Naive thymus-derived CD8-positive, alpha-beta T cell (primary cell): ENCODE data around the gene UIMC1. TPM values are rescaled to one million over a fixed set of nuclear protein-coding genes. Genes with fewer than 3 reads are reported as not detected.
A peak's percentile ranks its signal among the peaks of the same experiment; 100 is the strongest.

Source experiments
- ATAC-seq, 2 donors: fragments of 150-1000 bp; cut with Tn5 transposase in 1 of 2; sonication (Bioruptor Pico), chemical (Tn5 transposase) in 1 of 2; 1 replicate in 1 of 2; 2 replicates in 1 of 2; pipeline ENCODE4 v1.10.0; 2021; ENCODE audit warnings: mild to moderate bottlenecking in 2 of 2, moderate library complexity in 2 of 2
- POLR2A ChIA-PET: fragments of 350-600 bp; sonication (Branson Sonifier 250); formaldehyde crosslinking; loops from one replicate; lab custom pipeline; 2021; ENCODE audit warnings: antibody characterized with exemption; lab: Charles Lee
- DNase-seq, 10 donors: peaks; one replicate each; pipeline versions ENCODE4 v3.0.0 to v3.0.0-alpha.2; 2020 to 2022
- H3K27ac Mint-ChIP-seq, 10 donors: one replicate each; pipeline ENCODE4 v1.8.0; 2020 to 2022; ENCODE audit warnings: mild to moderate bottlenecking in 10 of 10, mixed read lengths in 10 of 10, moderate library complexity in 4 of 10, inconsistent platforms in 1 of 10
- H3K27me3 Mint-ChIP-seq, 5 donors: one replicate each; pipeline ENCODE4 v1.8.0; 2021 to 2022; ENCODE audit warnings: mixed read lengths in 5 of 5
- H3K36me3 Mint-ChIP-seq, 3 donors: one replicate each; pipeline ENCODE4 v1.8.0; 2020 to 2022; ENCODE audit warnings: mixed read lengths in 3 of 3, mild to moderate bottlenecking in 2 of 3, inconsistent platforms in 1 of 3
- H3K4me1 Mint-ChIP-seq, 4 donors: one replicate each; pipeline ENCODE4 v1.8.0; 2021 to 2022; ENCODE audit warnings: mixed read lengths in 4 of 4
- H3K4me3 Mint-ChIP-seq, 10 donors: one replicate each; pipeline ENCODE4 v1.8.0; 2020 to 2022; ENCODE audit warnings: mild to moderate bottlenecking in 10 of 10, mixed read lengths in 10 of 10, moderate library complexity in 6 of 10, inconsistent platforms in 1 of 10
- H3K9me3 Mint-ChIP-seq, 9 donors: one replicate each; pipeline ENCODE4 v1.8.0; 2020 to 2022; ENCODE audit warnings: mixed read lengths in 9 of 9, mild to moderate bottlenecking in 3 of 9, inconsistent platforms in 1 of 9, moderate library complexity in 1 of 9
- polyA plus RNA-seq, 3 donors: library from polyadenylated mRNA; unstranded; fragments of 300-500 nt; fragmentation: Illumina TruSeq; gene quantifications; one replicate each; pipeline ENCODE4 v1.2.3, GENCODE V29; 2021
- total RNA-seq, 8 experiments: library from RNA in 2 of 8; stranded (reverse) in 2 of 8; gene quantifications; one replicate each; pipeline ENCODE4 v1.2.3 and lab custom pipeline; 2021 to 2026

UIMC1 gene
- total and polyA plus RNA-seq, 5 experiments from 2014 or later: 15.4 to 70.0 (median 31.0) TPM

- peaks cover 5 to 86% (median 27%) of the 10 kb centered on the region in 3 donors for H3K36me3 Mint-ChIP-seq
- no peak overlapping the region for H3K27ac Mint-ChIP-seq
- H3K9me3 Mint-ChIP-seq: no peaks in the 10 kb centered on the region
- no peak overlapping the region for H3K4me3 Mint-ChIP-seq
- H3K27me3 Mint-ChIP-seq: no peaks in the 10 kb centered on the region
- peaks cover 0 to 7% (median 1%) of the 10 kb centered on the region in 4 donors for H3K4me1 Mint-ChIP-seq
- ATAC-seq (no peak), DNase-seq (no peak)
- POLR2A ChIA-PET: no interaction called here
These were observed 53.9 kb downstream of the UIMC1 start for GRCh38 chr5:176952531-176953193.

GRCh38 chr5:176948458-176948857, 58.1 kb downstream of the UIMC1 start:
- ATAC-seq (no peak), DNase-seq (no peak)
- POLR2A ChIA-PET: no interaction called here
- Mint-ChIP-seq H3K4me3 (no peak overlapping the region), H3K27ac (no peak overlapping the region), H3K27me3 (no peaks in the 10 kb centered on the region), H3K4me1 (peaks cover 0 to 3% (median 1%) of the 10 kb centered on the region in 4 donors), H3K36me3 (peaks cover 5 to 88% (median 26%) of the 10 kb centered on the region in 3 donors), H3K9me3 (no peaks in the 10 kb centered on the region)

- peaks cover 10 to 88% (median 30%) of the 10 kb centered on the region in 3 donors for H3K36me3 Mint-ChIP-seq
- H3K27ac Mint-ChIP-seq: peak overlapping the region in 2 of 10 donors; percentile 16 to 44
- H3K4me3 Mint-ChIP-seq: no peak overlapping the region
- no peak for ATAC-seq
- H3K4me1 Mint-ChIP-seq: peaks cover 0 to 6% (median 1%) of the 10 kb centered on the region in 4 donors
- no peak for DNase-seq
- no peaks in the 10 kb centered on the region for H3K9me3 Mint-ChIP-seq
- no peaks in the 10 kb centered on the region for H3K27me3 Mint-ChIP-seq
- POLR2A ChIA-PET: no interaction called here
These were observed 58.7 kb downstream of the UIMC1 start for GRCh38 chr5:176947847-176948246.

GRCh38 chr5:176944268-176944667, 62.3 kb downstream of the UIMC1 start:
- no peaks in the 10 kb centered on the region for H3K9me3 Mint-ChIP-seq
- no peak for DNase-seq
- peaks cover 10 to 85% (median 24%) of the 10 kb centered on the region in 3 donors for H3K36me3 Mint-ChIP-seq
- no peak overlapping the region for H3K27ac Mint-ChIP-seq
- peaks cover 0 to 6% (median 1%) of the 10 kb centered on the region in 4 donors for H3K4me1 Mint-ChIP-seq
- no peak for ATAC-seq
- no peaks in the 10 kb centered on the region for H3K27me3 Mint-ChIP-seq
- POLR2A ChIA-PET: no interaction called here
- no peak overlapping the region for H3K4me3 Mint-ChIP-seq

DNA sequence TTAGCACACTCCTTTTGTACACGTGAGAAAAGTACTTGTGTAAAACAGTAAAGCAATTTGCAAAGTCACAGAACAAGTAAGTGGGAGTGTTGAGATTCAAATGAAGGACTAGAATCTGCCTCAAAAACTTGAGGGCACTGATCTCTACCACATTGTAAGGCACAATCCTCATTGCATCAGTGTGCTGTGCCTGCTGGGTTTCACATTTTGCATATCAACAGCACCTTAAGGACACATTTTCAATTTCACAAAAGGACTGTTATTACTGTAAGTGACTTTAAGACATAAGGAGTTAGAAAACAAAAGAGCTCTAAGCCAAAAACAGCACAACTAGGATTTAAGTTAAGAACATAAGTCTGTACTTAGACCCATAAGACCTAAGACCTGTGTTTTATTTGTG, 62.8 kb downstream of the UIMC1 start:
- Mint-ChIP-seq H3K4me3 (no peak overlapping the region), H3K27me3 (no peaks in the 10 kb centered on the region), H3K9me3 (no peaks in the 10 kb centered on the region), H3K4me1 (peaks cover 0 to 6% (median 1%) of the 10 kb centered on the region in 4 donors), H3K36me3 (peaks cover 10 to 87% (median 24%) of the 10 kb centered on the region in 3 donors), H3K27ac (no peak overlapping the region)
- DNase-seq (no peak), ATAC-seq (no peak)
- POLR2A ChIA-PET: no interaction called here

DNA sequence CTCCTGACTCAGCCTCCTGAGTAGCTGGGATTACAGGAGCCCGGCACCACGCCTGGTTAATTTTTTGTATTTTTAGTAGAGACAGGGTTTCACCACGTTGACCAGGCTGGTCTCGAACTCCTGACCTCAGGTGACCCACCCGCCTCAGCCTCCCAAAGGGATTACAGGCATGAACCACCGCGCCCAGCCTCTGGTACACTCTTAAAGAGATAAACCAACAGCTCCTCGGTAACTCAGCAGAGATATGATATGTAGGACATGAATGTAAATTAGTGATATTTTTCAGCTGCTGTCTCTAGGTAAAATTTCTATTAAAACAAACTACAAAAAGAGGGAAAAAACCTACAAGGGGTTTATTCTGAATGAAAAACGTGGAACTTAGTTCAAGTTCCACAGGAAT, 64.6 kb downstream of the UIMC1 start:
- DNase-seq: no peak
- ATAC-seq: no peak
- Mint-ChIP-seq H3K9me3 (no peaks in the 10 kb centered on the region), H3K4me1 (peaks cover 0 to 6% (median 2%) of the 10 kb centered on the region in 4 donors), H3K27me3 (no peaks in the 10 kb centered on the region), H3K4me3 (no peak overlapping the region), H3K36me3 (peaks cover 5 to 86% (median 16%) of the 10 kb centered on the region in 3 donors), H3K27ac (no peak overlapping the region)
- POLR2A ChIA-PET: interaction anchor here (0.9 kb wide), 1 partner anchor 9 kb away, joined by 3 read pairs; no protein-coding TSS in a partner anchor

- Mint-ChIP-seq H3K36me3 (peaks cover 5 to 78% (median 11%) of the 10 kb centered on the region in 3 donors), H3K4me1 (peaks cover 0 to 8% (median 4%) of the 10 kb centered on the region in 4 donors), H3K27ac (peak overlapping the region in 1 of 10 donors; percentile 56), H3K9me3 (no peaks in the 10 kb centered on the region), H3K4me3 (no peak overlapping the region), H3K27me3 (no peaks in the 10 kb centered on the region)
- ATAC-seq: no peak
- POLR2A ChIA-PET: interaction anchor here (0.5 kb wide), 1 partner anchor 130 kb away, joined by 3 read pairs; no protein-coding TSS in a partner anchor
- DNase-seq: no peak
These were observed 68.1 kb downstream of the UIMC1 start for GRCh38 chr5:176938472-176938871.

DNA sequence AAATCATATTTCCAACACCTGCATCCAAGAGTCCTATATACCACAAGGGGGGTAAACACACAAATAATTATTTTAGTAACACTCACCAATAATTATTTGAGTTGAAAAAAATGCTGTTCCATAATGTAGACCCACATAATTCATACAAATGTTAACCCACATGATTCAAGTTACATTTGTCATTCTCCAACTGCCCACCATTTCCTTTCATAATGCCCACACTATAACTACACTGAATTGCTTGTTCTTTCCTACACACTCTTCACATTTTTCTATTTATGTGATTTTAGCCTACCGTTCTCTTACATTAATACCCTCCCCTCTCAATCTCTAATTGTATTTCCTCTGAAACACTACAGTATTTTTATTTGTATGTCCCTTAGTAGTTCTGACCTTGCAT, 71.6 kb downstream of the UIMC1 start:
- peaks cover 0 to 77% (median 2%) of the 10 kb centered on the region in 3 donors for H3K36me3 Mint-ChIP-seq
- POLR2A ChIA-PET: no interaction called here

GRCh38 chr5:176934309-176934930, 72.2 kb downstream of the UIMC1 start:
- Mint-ChIP-seq H3K36me3 (peaks cover 0 to 75% (median 3%) of the 10 kb centered on the region in 3 donors), H3K4me1 (peaks cover 4 to 19% (median 14%) of the 10 kb centered on the region in 4 donors), H3K4me3 (no peak overlapping the region), H3K9me3 (no peaks in the 10 kb centered on the region), H3K27me3 (no peaks in the 10 kb centered on the region), H3K27ac (peak overlapping the region in 1 of 10 donors; percentile 41)
- ATAC-seq: no peak
- POLR2A ChIA-PET: no interaction called here
- DNase-seq: no peak

More for the DNA sequence above, 71.6 kb downstream of the UIMC1 start:
- no peak overlapping the region for H3K4me3 Mint-ChIP-seq
- no peaks in the 10 kb centered on the region for H3K27me3 Mint-ChIP-seq
- no peaks in the 10 kb centered on the region for H3K9me3 Mint-ChIP-seq
- DNase-seq (no peak), ATAC-seq (no peak)
- peaks cover 4 to 13% (median 10%) of the 10 kb centered on the region in 4 donors for H3K4me1 Mint-ChIP-seq
- peak overlapping the region in 2 of 10 donors; percentile 41 to 43 for H3K27ac Mint-ChIP-seq

DNA sequence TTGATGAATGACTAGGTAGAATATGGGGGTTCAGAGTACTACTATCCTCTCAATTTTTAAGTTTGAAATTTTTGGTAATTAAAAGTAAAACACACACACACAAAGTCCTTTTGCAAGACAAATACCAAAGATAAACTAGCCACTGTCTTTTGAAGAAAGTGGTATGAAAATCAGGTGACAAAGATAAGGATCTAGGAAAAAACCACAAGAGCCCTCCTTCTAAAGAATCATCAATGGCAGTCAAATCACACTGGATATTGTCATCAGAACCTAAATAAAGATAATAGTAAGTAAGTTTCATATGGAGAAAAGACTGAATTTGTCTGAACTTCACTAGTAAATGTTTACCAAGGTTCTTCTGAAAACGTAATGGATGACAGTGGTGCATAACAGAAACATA, 76.9 kb downstream of the UIMC1 start:
- POLR2A ChIA-PET: no interaction called here
- Mint-ChIP-seq H3K27me3 (no peaks in the 10 kb centered on the region), H3K9me3 (no peaks in the 10 kb centered on the region), H3K36me3 (peaks cover 0 to 64% (median 11%) of the 10 kb centered on the region in 3 donors), H3K4me1 (peaks cover 2 to 20% (median 14%) of the 10 kb centered on the region in 4 donors), H3K4me3 (no peak overlapping the region), H3K27ac (no peak overlapping the region)
- no peak for DNase-seq
- no peak for ATAC-seq

GRCh38 chr5:176927562-176927961, 79.0 kb downstream of the UIMC1 start:
- DNase-seq (no peak), ATAC-seq (no peak)
- Mint-ChIP-seq H3K36me3 (peaks cover 0 to 56% (median 11%) of the 10 kb centered on the region in 3 donors), H3K4me1 (peaks cover 4 to 20% (median 14%) of the 10 kb centered on the region in 4 donors), H3K27me3 (no peaks in the 10 kb centered on the region), H3K9me3 (no peaks in the 10 kb centered on the region), H3K27ac (no peak overlapping the region), H3K4me3 (no peak overlapping the region)
- POLR2A ChIA-PET: no interaction called here

DNA sequence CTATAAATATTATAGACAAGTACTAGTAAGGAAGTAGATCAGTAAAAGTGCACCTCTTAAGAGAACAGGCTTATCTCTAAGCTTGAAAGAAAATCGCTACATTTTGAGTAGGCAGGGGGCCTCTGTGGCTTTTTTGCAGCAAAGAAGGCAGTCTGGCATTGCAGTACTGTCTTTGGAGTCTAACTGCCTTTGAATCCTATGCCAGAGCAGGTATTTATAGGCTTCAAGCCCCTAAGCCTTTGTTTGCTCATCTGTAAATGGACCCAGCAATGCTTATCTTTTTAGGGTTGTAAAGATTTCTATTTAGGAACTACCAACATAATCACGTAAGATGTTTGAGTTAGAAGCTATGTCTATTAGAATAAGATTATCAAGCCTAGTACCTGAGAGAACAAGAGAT, 83.8 kb downstream of the UIMC1 start:
- ATAC-seq: no peak
- Mint-ChIP-seq H3K27me3 (no peaks in the 10 kb centered on the region), H3K27ac (no peak overlapping the region), H3K4me3 (no peak overlapping the region), H3K36me3 (peaks cover 0 to 61% (median 10%) of the 10 kb centered on the region in 3 donors), H3K4me1 (peaks cover 0 to 15% (median 8%) of the 10 kb centered on the region in 4 donors), H3K9me3 (no peaks in the 10 kb centered on the region)
- no peak for DNase-seq
- POLR2A ChIA-PET: no interaction called here

DNA sequence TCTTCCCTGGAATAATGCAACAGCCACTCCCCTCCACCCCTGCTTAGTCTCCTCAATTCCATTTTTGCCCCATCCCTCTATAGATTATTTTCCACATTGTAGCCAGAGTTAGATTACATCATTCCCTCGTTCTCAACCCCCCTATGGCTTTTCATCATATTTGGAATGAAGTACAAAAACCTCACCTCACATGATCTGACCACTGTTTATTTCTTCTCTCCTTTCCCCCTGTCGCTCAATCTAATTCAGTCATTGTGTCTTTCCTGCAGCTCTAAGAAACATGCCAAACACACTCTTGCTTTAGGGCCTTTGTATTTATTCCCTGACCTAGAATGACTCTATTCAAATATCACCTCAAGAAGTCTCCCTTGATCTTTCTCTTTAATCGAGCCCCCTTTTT, 84.9 kb downstream of the UIMC1 start:
- Mint-ChIP-seq H3K9me3 (no peaks in the 10 kb centered on the region), H3K27ac (peak overlapping the region in 3 of 10 donors; percentile 24 to 38 (median 25)), H3K27me3 (no peaks in the 10 kb centered on the region), H3K36me3 (peaks cover 0 to 63% (median 10%) of the 10 kb centered on the region in 3 donors), H3K4me1 (peaks cover 0 to 15% (median 10%) of the 10 kb centered on the region in 4 donors), H3K4me3 (no peak overlapping the region)
- ATAC-seq (no peak), DNase-seq (no peak)
- POLR2A ChIA-PET: no interaction called here
